Heart left ventricle (tissue), 16 donors: Measurements from ENCODE around the gene CCDC175. TPM values are rescaled to one million over a fixed set of nuclear protein-coding genes. Genes with fewer than 3 reads are reported as not detected.

Experiments
- ATAC-seq, 4 donors: fragments of 200-7000 bp; cut with Tn5 transposase; one replicate each; pipeline ENCODE4 v1.9.1; 2020 to 2022; ENCODE audit warnings: moderate library complexity in 4 of 4, mild to moderate bottlenecking in 3 of 4, moderate number of reproducible peaks in 1 of 4
- DNase-seq, 5 donors: peaks; one replicate each; pipeline ENCODE4 v3.0.0-alpha.2; 2020
- H3K27ac ChIP-seq, 12 donors: fragments of 200-600 bp; sonication (generic) in 4 of 12; one replicate each; pipeline versions ENCODE4 v1.5.0 to v1.8.0; 2016 to 2022; ENCODE audit warnings: mild to moderate bottlenecking in 2 of 12
- H3K27me3 ChIP-seq, 9 donors: fragments of 200-600 bp; sonication (generic) in 2 of 9; one replicate each; pipeline versions ENCODE4 v1.5.1 to v1.8.0; 2016 to 2022; ENCODE audit warnings: mild to moderate bottlenecking in 3 of 9
- H3K36me3 ChIP-seq, 9 donors: fragments of 200-600 bp; sonication (generic) in 2 of 9; one replicate each; pipeline versions ENCODE4 v1.5.0 to v1.8.0; 2018 to 2022; ENCODE audit warnings: mild to moderate bottlenecking in 2 of 9
- H3K4me1 ChIP-seq, 12 donors: fragments of 200-600 bp; sonication (generic) in 4 of 12; one replicate each; pipeline versions ENCODE4 v1.5.0 to v1.8.0; 2016 to 2022; ENCODE audit warnings: mild to moderate bottlenecking in 3 of 12
- H3K4me3 ChIP-seq, 12 donors: fragments of 200-600 bp; sonication (generic) in 4 of 12; one replicate each; pipeline versions ENCODE4 v1.5.0 to v1.8.0; 2017 to 2022; ENCODE audit warnings: mild to moderate bottlenecking in 9 of 12, moderate library complexity in 4 of 12
- H3K9me3 ChIP-seq, 12 donors: fragments of 200-600 bp; sonication (generic) in 4 of 12; one replicate each; pipeline versions ENCODE4 v1.5.0 to v1.8.0; 2016 to 2022; ENCODE audit warnings: mild to moderate bottlenecking in 1 of 12
- POLR2A ChIP-seq, 2 donors: fragments of 450-650 bp; IDR thresholded peaks; one replicate each; pipeline ENCODE4 v1.6.1; 2017; ENCODE audit warnings: antibody characterized with exemption in 2 of 2, mild to moderate bottlenecking in 2 of 2, moderate library complexity in 2 of 2
- WGBS, 4 donors: extraction: QIAGEN DNeasy Blood & Tissue Kit in 2 of 4; methylation state at CpG; one replicate each; pipeline versions ENCODE4 v1.1.5 to v1.1.7; 2013 to 2018; 5-methylcytosine and 5-hydroxymethylcytosine counted together
- intact Hi-C, 10 donors: fragments of 100-400 bp; cut with DNase I; formaldehyde crosslinking; loops; one replicate each; pipeline versions ENCODE4 v1.11.1 to v1.14.2; 2022
- polyA plus RNA-seq, 2 donors: library from polyadenylated mRNA; stranded (reverse); fragments of 200-250 nt; gene quantifications; one replicate each; pipeline ENCODE4 v1.2.3, GENCODE V29; 2013
- total RNA-seq, 9 donors: library from RNA; depleted of rRNA in 2 of 9; stranded (reverse); fragments of >200 nt in 2 of 9; fragmentation: NEBNext Ultra II Directional in 3 of 9; extraction: Animal tissue kit (Norgen Biotek cat#: 25700) in 3 of 9; gene quantifications; one replicate each; pipeline versions ENCODE4 v1.1.0 to v1.2.4, GENCODE V29; 2016 to 2023
- TF ChIP-seq, protein P1 (sequence below), 12 donors: fragments of 200-600 bp; sonication (generic) in 4 of 12; IDR thresholded peaks; one replicate each; pipeline versions ENCODE4 v1.5.0 to v1.8.0; 2018 to 2022; ENCODE audit warnings: antibody characterized with exemption in 12 of 12, mild to moderate bottlenecking in 5 of 12
- donor health status: ischemic (EF 13 %, LVEDD 7.1; RV severe dilation, severe dysfunction).
- donor health status: healthy with polysubstance abuse.
- donor health status: DM: no; HTN: yes; CAD: no.
- donor health status: DM: no; HTN: no; CAD: no.
- donor health status: ischemic (EF 25% LVEDD 6.9; RV normal size, moderate dysfunction).
- donor health status: ischemic (EF 25% LVEDD 5.7; RV mildly dilated, moderate dysfunction).
- donor health status: healthy.
- donor health status: DM: yes; HTN: yes; CAD: no.
- donor health status: ischemic (EF 35%, LVEDD 5.7; RV mildly dilated, moderate dysfunction).
- donor health status: nonischemic (EF 11% LVEDD 7.7; RV severe dilation, severe dysfunction).
- donor health status: DM: yes; HTN: yes; CAD: no.
- donor health status: PGD.
- donor health status: ischemic (EF 29% LVEDD 5.4; RV normal size, mild dysfunction).
- donor health status: nonischemic (EF 23%, LVEDD 6.1; RV moderate dilation, normal function).

CCDC175 gene
- total and polyA plus RNA-seq, 11 donors = not detected

GRCh38 chr14:59580911-59581310 lies 4.3 kb upstream of the CCDC175 start:
- WGBS, 4 donors = 71 to 82% (median 78%) methylated on average over 2 of the region's 2 CpGs
- no peaks in the 10 kb centered on the region for H3K36me3 ChIP-seq
- intact Hi-C loops = no loop called here

DNA sequence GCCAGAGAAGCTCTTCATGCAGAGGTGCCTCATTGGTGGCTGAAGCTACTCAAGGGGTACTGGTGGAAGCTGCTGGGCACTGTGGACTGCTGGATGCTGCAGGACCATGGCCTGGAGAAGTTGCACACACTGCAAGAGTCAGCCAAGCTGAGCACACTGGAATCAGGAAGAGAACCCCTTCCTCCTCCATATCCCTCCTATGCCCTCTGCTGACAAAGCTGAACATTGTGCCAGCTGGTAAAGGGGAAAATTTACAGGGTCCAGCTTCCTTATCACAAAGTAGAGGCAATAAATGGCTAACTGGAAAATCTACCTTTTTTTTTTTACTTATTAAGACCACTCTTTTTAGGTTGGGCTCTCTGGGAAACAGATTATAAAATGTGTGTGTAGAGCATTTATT lies 6.5 kb downstream of the CCDC175 start:
- Histone ChIP-seq H3K4me3 (no peak overlapping the region), H3K27ac (no peak overlapping the region), H3K36me3 (no peaks in the 10 kb centered on the region), H3K4me1 (no peaks in the 10 kb centered on the region), H3K9me3 (no peaks in the 10 kb centered on the region), H3K27me3 (peaks cover 0 to 12% (median 0%) of the 10 kb centered on the region in 9 donors)
- DNase-seq (no peak), ATAC-seq (no peak)
- intact Hi-C loops = loop anchor here in 2 of 10 donors (10.0 kb wide), 1 partner anchor 445 kb away; no protein-coding TSS in a partner anchor
- no peak for TF ChIP-seq POLR2A (IDR thresholded peaks at IDR 0.05)
- TF ChIP-seq, protein P1, sequence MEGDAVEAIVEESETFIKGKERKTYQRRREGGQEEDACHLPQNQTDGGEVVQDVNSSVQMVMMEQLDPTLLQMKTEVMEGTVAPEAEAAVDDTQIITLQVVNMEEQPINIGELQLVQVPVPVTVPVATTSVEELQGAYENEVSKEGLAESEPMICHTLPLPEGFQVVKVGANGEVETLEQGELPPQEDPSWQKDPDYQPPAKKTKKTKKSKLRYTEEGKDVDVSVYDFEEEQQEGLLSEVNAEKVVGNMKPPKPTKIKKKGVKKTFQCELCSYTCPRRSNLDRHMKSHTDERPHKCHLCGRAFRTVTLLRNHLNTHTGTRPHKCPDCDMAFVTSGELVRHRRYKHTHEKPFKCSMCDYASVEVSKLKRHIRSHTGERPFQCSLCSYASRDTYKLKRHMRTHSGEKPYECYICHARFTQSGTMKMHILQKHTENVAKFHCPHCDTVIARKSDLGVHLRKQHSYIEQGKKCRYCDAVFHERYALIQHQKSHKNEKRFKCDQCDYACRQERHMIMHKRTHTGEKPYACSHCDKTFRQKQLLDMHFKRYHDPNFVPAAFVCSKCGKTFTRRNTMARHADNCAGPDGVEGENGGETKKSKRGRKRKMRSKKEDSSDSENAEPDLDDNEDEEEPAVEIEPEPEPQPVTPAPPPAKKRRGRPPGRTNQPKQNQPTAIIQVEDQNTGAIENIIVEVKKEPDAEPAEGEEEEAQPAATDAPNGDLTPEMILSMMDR (IDR thresholded peaks at IDR 0.05) = no peak

More at GRCh38 chr14:59580911-59581310, 4.3 kb upstream of the CCDC175 start:
- TF ChIP-seq, protein P1 (IDR thresholded peaks at IDR 0.05) = no peak
- no peak for TF ChIP-seq POLR2A (IDR thresholded peaks at IDR 0.05)
- DNase-seq = no peak
- ATAC-seq = no peak
- H3K4me3 ChIP-seq = no peak overlapping the region
- H3K9me3 ChIP-seq = no peaks in the 10 kb centered on the region
- H3K27ac ChIP-seq = no peak overlapping the region
- peaks cover 0 to 16% (median 0%) of the 10 kb centered on the region in 12 donors for H3K4me1 ChIP-seq
- peaks cover 0 to 17% (median 0%) of the 10 kb centered on the region in 9 donors for H3K27me3 ChIP-seq

GRCh38 chr14:59566725-59567124 lies 9.9 kb downstream of the CCDC175 start:
- intact Hi-C loops = no loop called here
- TF ChIP-seq POLR2A (IDR thresholded peaks at IDR 0.05) = no peak
- TF ChIP-seq, protein P1 (IDR thresholded peaks at IDR 0.05) = no peak
- DNase-seq = no peak
- H3K27ac ChIP-seq = no peak overlapping the region
- H3K9me3 ChIP-seq = no peaks in the 10 kb centered on the region
- ATAC-seq = no peak
- H3K4me3 ChIP-seq = no peak overlapping the region
- H3K27me3 ChIP-seq = peaks cover 0 to 12% (median 0%) of the 10 kb centered on the region in 9 donors
- WGBS, 4 donors = 81 to 88% (median 82%) methylated on average over 3 of the region's 3 CpGs
- no peaks in the 10 kb centered on the region for H3K4me1 ChIP-seq
- no peaks in the 10 kb centered on the region for H3K36me3 ChIP-seq

DNA sequence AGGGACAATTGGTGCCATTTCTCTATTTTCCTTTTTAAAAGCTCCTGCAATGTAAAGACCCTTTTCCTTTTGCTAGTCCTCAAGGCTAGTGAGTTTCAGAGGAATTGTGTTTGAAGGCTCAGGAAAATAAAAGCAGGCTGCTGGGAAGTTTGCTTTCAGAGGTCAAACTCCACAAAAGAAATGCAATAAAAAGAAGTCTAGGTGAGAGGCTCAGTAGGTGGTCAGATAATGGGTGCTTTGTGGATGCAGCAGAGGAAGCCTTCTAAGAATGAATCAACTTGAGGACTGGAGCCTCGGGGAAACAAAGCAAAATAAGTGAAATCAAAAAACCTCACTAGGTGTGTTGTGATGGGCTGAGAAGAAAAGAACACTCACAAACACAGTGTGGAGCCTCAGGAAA lies 10.3 kb downstream of the CCDC175 start:
- no peaks in the 10 kb centered on the region for H3K9me3 ChIP-seq
- no peak for ATAC-seq
- DNase-seq = no peak
- H3K36me3 ChIP-seq = no peaks in the 10 kb centered on the region
- intact Hi-C loops = no loop called here
- no peaks in the 10 kb centered on the region for H3K4me1 ChIP-seq
- no peak overlapping the region for H3K4me3 ChIP-seq
- no peak overlapping the region for H3K27ac ChIP-seq
- no peak for TF ChIP-seq POLR2A (IDR thresholded peaks at IDR 0.05)
- TF ChIP-seq, protein P1 (IDR thresholded peaks at IDR 0.05) = no peak
- peaks cover 0 to 12% (median 0%) of the 10 kb centered on the region in 9 donors for H3K27me3 ChIP-seq
- WGBS, 4 donors = 41 to 51% (median 45%) methylated on average over 1 of the region's 1 CpG
